Activated T-cell treated with anti-CD3 and anti-CD28 coated beads, Interleukin-2, amount 50 U/mL, for 4 hours (primary cell): ENCODE results near the gene CEP85L. TPM values are rescaled to one million over a fixed set of nuclear protein-coding genes. Genes with fewer than 3 reads are reported as not detected.

Experiments used
- ATAC-seq, 2 donors: fragments of 200-7000 bp; cut with Tn5 transposase; one replicate each; pipeline ENCODE4 v1.10.0; 2021
- DNase-seq: peaks from one replicate; pipeline ENCODE4 v3.0.0-alpha.2; 2020
- H3K27me3 Mint-ChIP-seq: one replicate; pipeline ENCODE4 v1.8.0; 2021; ENCODE audit warnings: low read depth, mixed read lengths
- H3K36me3 Mint-ChIP-seq: one replicate; pipeline ENCODE4 v1.8.0; 2022; ENCODE audit warnings: mixed read lengths; ENCODE audit not compliant: insufficient read depth
- H3K4me1 Mint-ChIP-seq: one replicate; pipeline ENCODE4 v1.8.0; 2021; ENCODE audit warnings: low read depth, mixed read lengths
- H3K4me3 Mint-ChIP-seq: one replicate; pipeline ENCODE4 v1.8.0; 2021; ENCODE audit warnings: mild to moderate bottlenecking, moderate library complexity, mixed read lengths
- H3K9me3 Mint-ChIP-seq: one replicate; pipeline ENCODE4 v1.8.0; 2021; ENCODE audit warnings: mixed read lengths
- total RNA-seq, 3 donors: library from RNA; stranded (reverse); gene quantifications; one replicate each; pipeline ENCODE4 v1.2.1, GENCODE V29; 2021

CEP85L gene
- total RNA-seq, 3 donors from 2014 or later = 23.1 to 27.9 (median 26.8) TPM

GRCh38 chr6:118536478-118536877 lies 114.9 kb downstream of the CEP85L start:
- DNase-seq = no peak
- no peak for ATAC-seq
- Mint-ChIP-seq H3K36me3 (peaks cover 8% of the 10 kb centered on the region), H3K4me3 (no peak overlapping the region), H3K27me3 (no peaks in the 10 kb centered on the region), H3K9me3 (no peaks in the 10 kb centered on the region), H3K4me1 (peaks cover 17% of the 10 kb centered on the region)

DNA sequence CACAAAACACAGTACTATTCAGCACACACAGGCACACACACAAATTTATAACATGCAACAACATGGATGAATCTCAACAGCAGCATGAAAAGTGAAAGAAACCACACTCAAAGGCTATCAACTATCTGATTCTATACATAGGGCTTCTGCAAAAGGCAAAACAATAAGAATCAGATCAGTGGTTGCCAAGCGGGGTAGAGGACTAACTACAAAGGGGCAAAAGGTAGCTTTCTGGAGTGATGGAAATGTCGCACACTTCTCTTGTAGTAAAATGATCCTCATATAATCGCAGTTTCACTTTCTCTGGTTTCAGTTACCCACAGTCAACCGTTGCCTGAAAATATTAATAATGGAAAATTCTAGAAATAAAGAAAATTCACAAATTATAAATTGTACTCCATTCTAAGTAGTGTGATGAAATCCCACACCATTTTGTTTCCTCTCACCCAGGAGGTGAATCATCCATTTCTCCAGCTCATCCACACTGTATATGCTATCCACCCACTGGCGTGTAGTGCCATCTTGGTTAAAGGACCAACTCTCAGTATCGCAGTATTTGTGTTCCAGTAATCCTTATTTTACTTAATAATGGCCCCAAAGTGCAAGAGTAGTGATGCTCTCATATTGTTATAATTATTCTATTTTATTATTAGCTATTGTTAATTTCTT lies 116.1 kb downstream of the CEP85L start:
- peaks cover 16% of the 10 kb centered on the region for H3K36me3 Mint-ChIP-seq
- H3K27me3 Mint-ChIP-seq = no peaks in the 10 kb centered on the region

GRCh38 chr6:118530942-118531341 lies 120.4 kb downstream of the CEP85L start:
- no peak overlapping the region for H3K4me3 Mint-ChIP-seq
- ATAC-seq (no peak), DNase-seq (no peak)
- H3K27me3 Mint-ChIP-seq = no peaks in the 10 kb centered on the region
- H3K36me3 Mint-ChIP-seq = peaks cover 17% of the 10 kb centered on the region
- peaks cover 8% of the 10 kb centered on the region for H3K9me3 Mint-ChIP-seq
- peaks cover 28% of the 10 kb centered on the region for H3K4me1 Mint-ChIP-seq

More for the DNA sequence above, 116.1 kb downstream of the CEP85L start:
- peak; percentile 32 to 37 for ATAC-seq
- Mint-ChIP-seq H3K9me3 (peaks cover 8% of the 10 kb centered on the region), H3K4me1 (peaks cover 23% of the 10 kb centered on the region), H3K4me3 (no peak overlapping the region)
- no peak for DNase-seq

DNA sequence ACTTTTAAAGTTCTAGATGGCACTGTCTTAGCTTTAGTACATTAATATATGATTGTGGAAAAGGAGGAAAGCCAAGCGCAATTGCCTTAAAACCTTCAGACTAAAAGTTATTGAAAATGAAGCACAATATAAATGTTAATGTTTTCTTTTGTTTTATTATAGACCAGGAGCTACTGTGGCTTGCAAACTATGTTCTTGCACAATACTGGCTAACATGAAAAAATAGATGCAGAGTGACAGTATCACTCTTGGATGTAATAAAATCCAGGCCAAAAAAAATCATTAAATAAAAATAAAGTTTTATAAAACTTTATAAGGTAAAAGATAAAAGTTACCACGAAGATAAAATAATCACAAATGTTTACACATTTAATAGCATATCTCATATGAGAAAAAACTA lies 121.6 kb downstream of the CEP85L start:
- peaks cover 19% of the 10 kb centered on the region for H3K36me3 Mint-ChIP-seq
- DNase-seq (no peak), ATAC-seq (no peak)
- H3K27me3 Mint-ChIP-seq = no peaks in the 10 kb centered on the region
- no peak overlapping the region for H3K4me3 Mint-ChIP-seq
- H3K9me3 Mint-ChIP-seq = peaks cover 8% of the 10 kb centered on the region
- peaks cover 35% of the 10 kb centered on the region for H3K4me1 Mint-ChIP-seq

- ATAC-seq (no peak), DNase-seq (no peak)
- Mint-ChIP-seq H3K36me3 (peaks cover 27% of the 10 kb centered on the region), H3K9me3 (peaks cover 8% of the 10 kb centered on the region), H3K4me1 (peaks cover 40% of the 10 kb centered on the region), H3K27me3 (no peaks in the 10 kb centered on the region), H3K4me3 (no peak overlapping the region)
Measured at GRCh38 chr6:118528129-118528528, 123.3 kb downstream of the CEP85L start.

DNA sequence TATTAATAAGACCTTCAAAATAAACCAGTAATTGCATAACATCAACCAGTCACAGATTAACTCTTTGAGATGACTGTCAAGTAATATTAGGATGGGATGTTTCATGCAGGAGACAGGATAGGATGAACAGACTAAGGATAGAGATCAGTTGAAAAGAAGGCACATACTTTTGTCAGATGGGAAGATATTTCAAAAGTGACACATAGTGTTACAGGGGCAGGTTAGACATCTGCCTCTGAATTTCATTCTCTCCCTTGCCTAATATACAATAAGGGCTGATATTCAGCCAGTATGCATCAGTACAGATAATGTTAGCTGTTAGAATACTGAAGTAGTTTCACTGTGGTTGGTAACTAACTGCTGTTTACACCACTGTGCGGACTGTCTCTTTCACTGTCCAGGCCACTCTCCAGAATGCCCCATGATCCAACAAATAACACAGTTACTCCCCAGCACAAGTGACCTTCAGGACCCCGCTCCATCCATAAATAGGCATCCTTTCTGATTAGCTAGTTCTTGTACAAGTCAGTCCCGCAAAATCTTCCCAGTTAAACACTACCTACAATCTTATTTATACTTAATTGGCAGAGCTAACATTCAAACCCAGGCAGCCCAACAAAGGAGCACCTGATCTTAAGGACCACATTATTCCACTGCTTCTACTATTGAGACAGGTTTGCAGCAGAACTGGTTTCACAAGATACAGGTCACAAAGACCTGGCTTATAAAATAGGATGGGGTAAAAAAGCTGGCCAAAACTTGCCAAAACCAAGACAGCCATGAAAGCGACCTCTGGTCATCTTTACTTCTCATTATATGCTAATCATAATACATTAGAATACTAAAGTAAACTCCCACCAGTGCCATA lies 125.2 kb downstream of the CEP85L start:
- Mint-ChIP-seq H3K4me3 (no peak overlapping the region), H3K36me3 (peaks cover 23% of the 10 kb centered on the region), H3K9me3 (peaks cover 8% of the 10 kb centered on the region), H3K4me1 (peaks cover 34% of the 10 kb centered on the region), H3K27me3 (no peaks in the 10 kb centered on the region)
- DNase-seq (no peak), ATAC-seq (no peak)

- Mint-ChIP-seq H3K36me3 (peaks cover 25% of the 10 kb centered on the region), H3K27me3 (no peaks in the 10 kb centered on the region), H3K4me1 (peaks cover 28% of the 10 kb centered on the region), H3K4me3 (no peak overlapping the region), H3K9me3 (no peaks in the 10 kb centered on the region)
- no peak for DNase-seq
- no peak for ATAC-seq
Measured at GRCh38 chr6:118524686-118525085, 126.7 kb downstream of the CEP85L start.

GRCh38 chr6:118523216-118523615 lies 128.2 kb downstream of the CEP85L start:
- ATAC-seq (no peak), DNase-seq (no peak)
- Mint-ChIP-seq H3K27me3 (no peaks in the 10 kb centered on the region), H3K36me3 (peaks cover 35% of the 10 kb centered on the region), H3K4me3 (no peak overlapping the region), H3K9me3 (peaks cover 5% of the 10 kb centered on the region), H3K4me1 (peaks cover 29% of the 10 kb centered on the region)

GRCh38 chr6:118522422-118522821 lies 129.0 kb downstream of the CEP85L start:
- DNase-seq (no peak), ATAC-seq (no peak)
- no peak overlapping the region for H3K4me3 Mint-ChIP-seq
- H3K36me3 Mint-ChIP-seq = peaks cover 40% of the 10 kb centered on the region
- H3K4me1 Mint-ChIP-seq = peaks cover 31% of the 10 kb centered on the region
- no peaks in the 10 kb centered on the region for H3K27me3 Mint-ChIP-seq
- H3K9me3 Mint-ChIP-seq = peaks cover 5% of the 10 kb centered on the region

- peaks cover 37% of the 10 kb centered on the region for H3K36me3 Mint-ChIP-seq
Measured at GRCh38 chr6:118514689-118515088, 136.7 kb downstream of the CEP85L start.

GRCh38 chr6:118511930-118512715 lies 139.3 kb downstream of the CEP85L start:
- Mint-ChIP-seq H3K4me1 (peaks cover 30% of the 10 kb centered on the region), H3K4me3 (no peak overlapping the region), H3K27me3 (no peaks in the 10 kb centered on the region), H3K9me3 (no peaks in the 10 kb centered on the region), H3K36me3 (peaks cover 20% of the 10 kb centered on the region)
- ATAC-seq (no peak), DNase-seq (no peak)

More at GRCh38 chr6:118514689-118515088, 136.7 kb downstream of the CEP85L start:
- DNase-seq (no peak), ATAC-seq (no peak)
- Mint-ChIP-seq H3K4me3 (no peak overlapping the region), H3K27me3 (no peaks in the 10 kb centered on the region), H3K4me1 (peaks cover 35% of the 10 kb centered on the region), H3K9me3 (peaks cover 5% of the 10 kb centered on the region)

DNA sequence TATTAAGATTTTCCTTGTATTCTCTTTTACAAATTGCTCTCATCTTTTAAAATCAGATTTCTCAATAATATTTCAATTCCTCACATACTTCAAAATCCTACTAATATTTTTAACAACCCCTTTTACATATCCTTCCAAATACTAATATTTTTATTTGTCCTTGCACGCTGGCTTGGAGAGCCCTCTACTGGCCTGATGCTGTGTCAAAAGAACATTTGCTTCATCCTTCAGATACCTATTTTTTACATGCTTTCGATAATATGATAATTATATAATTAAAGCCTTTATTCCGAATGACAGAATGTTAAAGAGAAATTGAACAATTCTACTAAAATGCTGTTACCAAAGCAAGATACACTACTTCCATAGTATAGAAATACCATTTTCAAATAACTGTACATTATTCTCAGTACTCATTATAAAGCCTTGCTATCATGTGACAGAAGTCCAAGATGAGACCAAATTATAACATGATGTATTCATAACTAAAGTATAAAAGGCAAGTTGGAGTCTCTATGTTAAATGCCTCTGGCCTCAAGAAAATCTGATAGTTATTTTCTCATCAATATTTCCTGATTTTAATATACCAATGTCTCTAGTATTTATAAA lies 142.3 kb downstream of the CEP85L start:
- no peak overlapping the region for H3K4me3 Mint-ChIP-seq
- H3K27me3 Mint-ChIP-seq = no peaks in the 10 kb centered on the region
- DNase-seq = no peak
- H3K9me3 Mint-ChIP-seq = no peaks in the 10 kb centered on the region
- ATAC-seq = no peak
- peaks cover 22% of the 10 kb centered on the region for H3K36me3 Mint-ChIP-seq
- peaks cover 22% of the 10 kb centered on the region for H3K4me1 Mint-ChIP-seq

GRCh38 chr6:118507636-118508035 lies 143.8 kb downstream of the CEP85L start:
- H3K27me3 Mint-ChIP-seq = no peaks in the 10 kb centered on the region

GRCh38 chr6:118506071-118506638 lies 145.2 kb downstream of the CEP85L start:
- Mint-ChIP-seq H3K36me3 (peaks cover 33% of the 10 kb centered on the region), H3K9me3 (no peaks in the 10 kb centered on the region), H3K4me1 (peaks cover 7% of the 10 kb centered on the region), H3K4me3 (no peak overlapping the region), H3K27me3 (no peaks in the 10 kb centered on the region)
- no peak for ATAC-seq
- no peak for DNase-seq

More at GRCh38 chr6:118507636-118508035, 143.8 kb downstream of the CEP85L start:
- no peak for ATAC-seq
- peaks cover 11% of the 10 kb centered on the region for H3K4me1 Mint-ChIP-seq
- no peak for DNase-seq
- H3K36me3 Mint-ChIP-seq = peaks cover 26% of the 10 kb centered on the region
- H3K9me3 Mint-ChIP-seq = no peaks in the 10 kb centered on the region
- H3K4me3 Mint-ChIP-seq = no peak overlapping the region
